Ramos (cell line): ENCODE data around the gene KHDRBS1.
"Not testable (repeated sequence)": the region's sequence is repeated elsewhere in the genome, so short reads cannot be mapped to it uniquely, and the experiment has no call there.

Experiments
- in situ Hi-C: fragments of 300-500 bp; cut with MboI; formaldehyde crosslinking; loops from one replicate; pipeline ENCODE4 v1.14.3; 2022; ENCODE audit warnings: low sequenced_read_pairs; ENCODE audit not compliant: unreplicated experiment

KHDRBS1 gene

GRCh38 chr1:32013386-32014198 lies at the start of gene KHDRBS1:
Gene KHDRBS1, plus strand, starts transcription at chr1:32013868. Its CDS starts 128 bp downstream, at chr1:32013996.
- in situ Hi-C loops, result no loop called here

DNA sequence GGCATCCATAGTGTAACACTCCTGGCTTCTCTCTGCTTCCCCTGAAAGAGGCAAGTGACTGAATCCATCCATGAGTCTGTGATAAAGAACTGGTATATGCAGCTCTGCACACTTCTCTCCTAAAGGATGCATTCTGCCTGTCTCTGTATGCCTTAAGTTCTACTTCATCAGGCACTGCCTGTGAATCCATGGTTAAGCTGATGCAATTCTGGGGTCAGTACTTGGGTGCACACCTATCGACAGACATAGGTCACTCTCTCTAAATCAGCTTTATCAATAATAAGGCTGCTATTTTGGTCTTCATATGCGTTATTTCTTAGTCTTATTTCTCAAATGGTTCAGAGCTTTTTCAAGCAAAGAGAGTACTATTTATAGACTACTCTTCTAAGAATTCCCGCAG lies 42.8 kb upstream of the KHDRBS1 start:
- in situ Hi-C loops, result loop anchor here (25.0 kb wide), 1 partner anchor 309 kb away; no protein-coding TSS in a partner anchor

DNA sequence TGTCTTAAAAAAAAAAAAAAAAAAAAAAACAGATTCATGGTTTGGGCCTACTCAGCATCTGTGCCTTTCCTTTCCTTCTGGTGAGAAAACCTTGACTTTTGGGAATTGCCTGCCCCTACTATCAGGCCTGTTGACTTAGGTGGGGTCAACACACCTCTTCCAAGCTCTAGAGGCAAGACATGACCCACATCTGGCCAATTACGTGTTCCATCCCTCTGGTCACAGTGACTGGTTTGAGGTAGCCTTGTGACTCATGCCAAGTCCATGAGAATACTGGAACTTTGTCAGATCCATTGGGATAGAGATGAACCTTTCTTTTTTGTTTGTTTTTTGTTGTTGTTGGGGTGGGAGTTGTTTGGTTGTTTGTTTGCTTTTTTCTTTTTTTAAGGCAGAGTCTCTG lies 37.3 kb upstream of the KHDRBS1 start:
- in situ Hi-C loops, result no loop called here

DNA sequence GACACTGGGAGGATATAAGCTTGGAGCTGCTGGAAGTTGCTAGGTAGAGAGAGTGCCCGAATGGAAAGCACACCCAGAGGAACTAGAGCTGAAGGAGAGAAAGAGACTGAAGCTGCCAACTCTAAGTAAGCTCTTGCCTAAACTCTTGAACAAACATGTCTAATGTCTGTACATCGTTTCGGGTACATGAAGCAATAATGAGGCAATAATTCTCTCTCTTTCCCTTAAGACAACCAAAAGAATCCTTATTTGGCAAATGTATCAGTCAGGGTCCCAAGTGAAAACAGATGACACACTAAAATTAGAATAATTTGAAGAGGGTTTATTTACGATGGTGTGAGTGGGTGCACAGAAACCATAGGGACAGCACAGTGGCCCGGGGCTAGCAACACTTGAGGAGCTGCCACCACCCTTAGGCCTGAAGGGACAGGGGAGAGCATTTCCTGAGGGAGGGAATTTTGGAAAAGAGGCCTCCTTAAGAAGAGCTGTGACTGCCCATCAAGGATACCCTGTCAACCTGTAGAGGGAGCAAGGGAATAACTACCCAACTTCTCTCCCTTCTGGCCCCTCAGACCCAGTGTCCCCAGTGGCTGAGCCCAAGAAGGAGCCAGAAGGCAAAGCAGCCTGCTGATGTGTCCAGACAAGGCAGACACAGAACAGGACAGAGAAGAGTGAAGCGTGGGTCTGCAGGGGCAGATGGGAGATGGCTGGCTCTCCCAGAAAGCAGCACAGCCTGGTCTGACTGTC lies 36.1 kb upstream of the KHDRBS1 start:
- in situ Hi-C loops, result no loop called here

GRCh38 chr1:31978843-31979400 lies 34.7 kb upstream of the KHDRBS1 start:
- in situ Hi-C loops, result no loop called here

- in situ Hi-C loops, result no loop called here
These were observed 32.7 kb upstream of the KHDRBS1 start for GRCh38 chr1:31980835-31981455.

DNA sequence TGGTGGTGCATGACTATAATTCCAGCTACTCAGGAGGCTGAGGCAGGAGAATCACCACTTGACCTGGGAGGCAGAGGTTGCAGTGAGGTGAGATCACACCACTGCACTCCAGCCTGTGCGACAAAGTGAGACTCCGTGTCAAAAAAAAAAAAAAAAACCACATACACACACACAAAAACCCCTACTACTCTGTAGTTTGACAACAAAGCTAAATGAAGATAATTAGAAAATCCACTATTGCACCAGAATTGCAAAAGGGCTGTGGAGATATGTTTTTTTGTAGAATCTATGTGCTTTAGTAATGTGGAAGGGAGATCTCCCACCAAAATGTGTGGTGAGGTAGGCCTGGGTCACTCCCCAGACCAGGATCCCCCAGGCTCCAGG lies 32.2 kb upstream of the KHDRBS1 start:
- in situ Hi-C loops, result no loop called here

DNA sequence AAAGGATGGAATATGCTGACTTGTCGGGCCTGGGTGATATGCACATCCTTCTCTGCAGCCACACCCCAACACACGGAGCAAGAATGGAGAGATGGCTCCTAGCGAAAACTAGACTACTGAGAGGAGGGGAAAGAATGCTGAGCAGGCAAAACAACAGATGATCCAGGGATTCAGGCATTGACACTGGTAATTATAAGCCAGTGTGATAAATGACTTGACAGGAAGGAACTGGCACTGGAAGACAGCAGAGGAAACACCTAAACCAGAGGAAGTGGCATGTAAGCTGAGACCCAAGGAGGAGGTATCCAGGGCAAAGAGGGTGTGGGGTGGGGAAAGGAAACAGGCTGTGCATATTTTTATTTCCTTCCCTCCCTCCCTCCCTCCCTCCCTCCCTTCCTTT lies 31.7 kb upstream of the KHDRBS1 start:
- in situ Hi-C loops, result no loop called here

DNA sequence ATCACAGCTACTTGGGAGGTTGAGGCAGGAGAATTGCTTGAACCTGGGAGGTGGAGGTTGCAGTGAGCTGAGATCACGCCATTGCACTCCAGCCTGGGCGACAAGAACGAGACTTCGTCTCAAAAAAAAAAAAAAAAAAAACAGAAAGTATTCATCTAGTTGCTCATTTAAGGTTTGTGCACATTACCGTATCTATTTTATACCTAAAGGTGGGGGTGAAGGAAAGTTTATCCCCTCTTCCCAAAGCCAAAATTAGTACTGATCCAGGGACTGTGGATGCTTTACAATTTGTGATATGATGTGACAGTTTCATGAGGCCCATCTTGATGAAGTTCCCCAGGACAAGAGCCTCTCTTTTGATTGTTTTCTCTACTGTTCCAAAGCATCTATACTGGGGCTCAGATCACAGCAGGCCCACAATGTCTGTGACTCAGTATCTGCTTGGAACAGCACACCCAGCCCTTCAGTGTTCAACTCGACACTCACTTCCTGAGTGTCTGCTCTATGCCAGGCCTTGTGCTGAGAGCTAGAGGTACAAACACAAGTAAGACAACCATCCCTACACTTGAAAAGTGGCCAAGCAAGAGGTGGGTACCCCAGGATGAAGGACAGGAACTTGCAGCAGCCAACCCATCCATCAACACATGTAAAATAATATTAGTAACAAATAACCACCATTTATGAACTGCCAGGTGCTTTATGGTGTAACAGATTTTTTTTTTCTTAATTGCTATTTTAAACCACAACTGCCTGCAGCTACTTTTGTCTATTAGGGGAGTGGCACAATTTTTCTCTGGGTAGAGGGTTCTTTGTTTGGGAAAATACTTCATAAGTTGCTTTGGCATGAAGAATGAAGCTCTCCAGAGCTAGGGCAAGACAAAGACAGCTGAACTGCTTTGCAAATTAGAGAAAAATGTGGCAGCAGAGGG lies 29.0 kb upstream of the KHDRBS1 start:
- in situ Hi-C loops, result no loop called here

- in situ Hi-C loops, result no loop called here
These were observed 28.2 kb upstream of the KHDRBS1 start for GRCh38 chr1:31985430-31985829.

DNA sequence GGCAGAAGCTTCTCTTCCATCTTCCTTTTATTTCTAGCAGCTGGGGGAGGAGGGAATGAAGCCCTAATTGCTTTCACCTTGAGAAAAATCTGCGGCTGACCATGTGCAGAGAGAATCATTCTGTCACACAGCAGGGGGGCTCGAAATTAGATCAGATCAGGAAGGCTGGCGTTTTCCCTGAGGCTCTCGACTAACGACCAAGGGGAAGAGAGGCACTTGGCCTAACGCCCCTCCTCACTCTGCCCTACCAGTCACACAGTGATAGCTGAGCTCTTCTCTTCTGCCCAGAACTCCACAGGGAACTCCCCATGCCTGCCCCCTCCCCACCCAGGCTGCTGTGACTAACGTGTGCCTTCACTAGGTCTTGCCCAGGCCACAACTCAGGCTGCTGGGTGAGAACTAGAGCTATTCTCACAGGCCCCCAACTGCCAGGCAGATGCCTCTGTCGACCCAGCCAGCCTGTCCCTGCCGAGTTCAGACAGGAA lies 26.5 kb upstream of the KHDRBS1 start:
- in situ Hi-C loops, result no loop called here

- in situ Hi-C loops, result no loop called here
These were observed 23.7 kb upstream of the KHDRBS1 start for GRCh38 chr1:31989964-31990363.

GRCh38 chr1:31991182-31991581 lies 22.5 kb upstream of the KHDRBS1 start:
- in situ Hi-C loops, result no loop called here

GRCh38 chr1:31995263-31995662 lies 18.4 kb upstream of the KHDRBS1 start:
- in situ Hi-C loops, result no loop called here

GRCh38 chr1:31996121-31996520 lies 17.5 kb upstream of the KHDRBS1 start:
- in situ Hi-C loops, result not testable (repeated sequence)

GRCh38 chr1:32001863-32002262 lies 11.8 kb upstream of the KHDRBS1 start:
- in situ Hi-C loops, result no loop called here

- in situ Hi-C loops, result not testable (repeated sequence)
These were observed 11.4 kb upstream of the KHDRBS1 start for GRCh38 chr1:32002285-32002684.

GRCh38 chr1:32005522-32005921 lies 8.1 kb upstream of the KHDRBS1 start:
- in situ Hi-C loops, result no loop called here

- in situ Hi-C loops, result no loop called here
These were observed 6.1 kb upstream of the KHDRBS1 start for GRCh38 chr1:32007591-32007940.

DNA sequence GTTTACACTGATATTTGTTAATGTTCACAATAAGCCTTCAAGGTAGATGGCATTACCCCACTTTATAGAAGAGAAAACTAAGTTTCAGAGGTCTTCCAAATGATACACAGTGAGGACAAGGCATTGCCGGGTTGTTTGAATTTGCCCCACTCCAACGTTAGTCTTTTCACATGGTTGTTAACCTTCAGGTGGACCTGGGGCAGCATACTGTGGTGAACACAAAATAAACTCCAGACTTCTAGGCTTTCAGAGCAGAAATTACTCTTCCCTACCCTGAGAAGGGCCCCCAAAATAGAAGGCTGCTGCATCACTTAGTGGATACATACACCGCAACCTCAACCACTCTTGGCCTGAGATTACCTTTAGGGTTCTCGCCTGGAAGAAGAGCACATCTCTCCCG lies 3.4 kb upstream of the KHDRBS1 start:
- in situ Hi-C loops, result no loop called here
